Measurements from ENCODE around the gene ZPBP.

ZPBP gene

GRCh38 chr7:49937608-49938007 is 155.4 kb downstream of the ZPBP start:
- H3K4me1 ChIP-seq (ENCODE audit: insufficient read depth, low read length) = no peaks in the 10 kb centered on the region
- no peaks in the 10 kb centered on the region for H3K79me2 ChIP-seq (ENCODE audit: insufficient read depth, low read length)
- no peak overlapping the region for H3K9ac ChIP-seq (ENCODE audit: low read depth, low read length)
- H4K20me1 ChIP-seq (ENCODE audit: insufficient read depth, low read length) = no peaks in the 10 kb centered on the region
- DNase-seq (no peak), ATAC-seq (ENCODE audit: insufficient read depth, low read depth) (no peak)
- H3K36me3 ChIP-seq (ENCODE audit: insufficient read depth, low read length) = no peaks in the 10 kb centered on the region
- H3K9me3 ChIP-seq (ENCODE audit: insufficient read depth, low read length, severe bottlenecking) = peaks cover 3% of the 10 kb centered on the region
- H3K4me3 ChIP-seq (ENCODE audit: low read depth in 1 of 2, low read length in 2 of 2) = no peak overlapping the region
- H3K4me2 ChIP-seq (ENCODE audit: insufficient read depth, low read length) = no peak overlapping the region
- no peak overlapping the region for H3K27ac ChIP-seq (ENCODE audit: low read length)
- H3K27me3 ChIP-seq (ENCODE audit: insufficient read depth, low read length, poor library complexity) = no peaks in the 10 kb centered on the region
- no peak overlapping the region for H2AFZ ChIP-seq (ENCODE audit: low read depth, low read length)
- TF ChIP-seq, protein P1, sequence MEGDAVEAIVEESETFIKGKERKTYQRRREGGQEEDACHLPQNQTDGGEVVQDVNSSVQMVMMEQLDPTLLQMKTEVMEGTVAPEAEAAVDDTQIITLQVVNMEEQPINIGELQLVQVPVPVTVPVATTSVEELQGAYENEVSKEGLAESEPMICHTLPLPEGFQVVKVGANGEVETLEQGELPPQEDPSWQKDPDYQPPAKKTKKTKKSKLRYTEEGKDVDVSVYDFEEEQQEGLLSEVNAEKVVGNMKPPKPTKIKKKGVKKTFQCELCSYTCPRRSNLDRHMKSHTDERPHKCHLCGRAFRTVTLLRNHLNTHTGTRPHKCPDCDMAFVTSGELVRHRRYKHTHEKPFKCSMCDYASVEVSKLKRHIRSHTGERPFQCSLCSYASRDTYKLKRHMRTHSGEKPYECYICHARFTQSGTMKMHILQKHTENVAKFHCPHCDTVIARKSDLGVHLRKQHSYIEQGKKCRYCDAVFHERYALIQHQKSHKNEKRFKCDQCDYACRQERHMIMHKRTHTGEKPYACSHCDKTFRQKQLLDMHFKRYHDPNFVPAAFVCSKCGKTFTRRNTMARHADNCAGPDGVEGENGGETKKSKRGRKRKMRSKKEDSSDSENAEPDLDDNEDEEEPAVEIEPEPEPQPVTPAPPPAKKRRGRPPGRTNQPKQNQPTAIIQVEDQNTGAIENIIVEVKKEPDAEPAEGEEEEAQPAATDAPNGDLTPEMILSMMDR (IDR thresholded peaks at IDR 0.05; ENCODE audit: borderline replicate concordance, extremely low read depth, low read length, poor library complexity, severe bottlenecking) = no peak
- TF ChIP-seq EZH2 (IDR thresholded peaks at IDR 0.05; ENCODE audit: borderline replicate concordance, low read depth, low read length, severe bottlenecking) = no peak

DNA sequence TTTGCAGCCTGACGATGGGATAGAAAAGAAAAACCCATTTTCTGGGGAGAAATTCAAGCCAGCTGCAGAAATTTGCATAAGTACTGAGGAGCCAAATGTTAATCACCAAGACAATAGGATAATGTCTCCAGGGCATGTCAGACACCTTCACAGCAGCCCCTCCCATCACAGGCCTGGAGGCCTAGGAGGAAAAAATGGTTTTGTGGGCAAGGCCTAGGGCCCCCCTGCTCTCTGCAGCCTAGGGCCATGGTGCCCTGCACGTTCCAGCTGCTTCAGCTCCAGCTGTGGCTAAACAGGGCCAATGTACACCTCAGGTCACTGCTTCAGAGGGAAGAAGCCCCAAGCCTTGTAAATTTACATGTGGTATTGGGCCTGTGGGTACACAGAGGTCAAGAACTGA is 161.4 kb downstream of the ZPBP start:
- H3K27me3 ChIP-seq (ENCODE audit: insufficient read depth, low read length, poor library complexity) = no peaks in the 10 kb centered on the region
- DNase-seq (no peak), ATAC-seq (ENCODE audit: insufficient read depth, low read depth) (no peak)
- H3K9me3 ChIP-seq (ENCODE audit: insufficient read depth, low read length, severe bottlenecking) = peaks cover 8% of the 10 kb centered on the region
- TF ChIP-seq EZH2 (IDR thresholded peaks at IDR 0.05; ENCODE audit: borderline replicate concordance, low read depth, low read length, severe bottlenecking) = no peak
- TF ChIP-seq, protein P1 (IDR thresholded peaks at IDR 0.05; ENCODE audit: borderline replicate concordance, extremely low read depth, low read length, poor library complexity, severe bottlenecking) = no peak
- H2AFZ ChIP-seq (ENCODE audit: low read depth, low read length) = no peak overlapping the region
- no peaks in the 10 kb centered on the region for H3K4me1 ChIP-seq (ENCODE audit: insufficient read depth, low read length)
- no peak overlapping the region for H3K4me2 ChIP-seq (ENCODE audit: insufficient read depth, low read length)
- no peaks in the 10 kb centered on the region for H3K36me3 ChIP-seq (ENCODE audit: insufficient read depth, low read length)
- H4K20me1 ChIP-seq (ENCODE audit: insufficient read depth, low read length) = no peaks in the 10 kb centered on the region
- H3K9ac ChIP-seq (ENCODE audit: low read depth, low read length) = no peak overlapping the region
- no peak overlapping the region for H3K4me3 ChIP-seq (ENCODE audit: low read depth in 1 of 2, low read length in 2 of 2)
- H3K27ac ChIP-seq (ENCODE audit: low read length) = no peak overlapping the region
- H3K79me2 ChIP-seq (ENCODE audit: insufficient read depth, low read length) = no peaks in the 10 kb centered on the region

GRCh38 chr7:49928787-49929186 is 164.3 kb downstream of the ZPBP start:
- Histone ChIP-seq H3K4me2 (ENCODE audit: insufficient read depth, low read length) (no peak overlapping the region), H3K36me3 (ENCODE audit: insufficient read depth, low read length) (no peaks in the 10 kb centered on the region)
- no peak for ATAC-seq (ENCODE audit: insufficient read depth, low read depth)

More at GRCh38 chr7:49928787-49929186, 164.3 kb downstream of the ZPBP start:
- H3K9me3 ChIP-seq (ENCODE audit: insufficient read depth, low read length, severe bottlenecking) = peaks cover 8% of the 10 kb centered on the region
- H4K20me1 ChIP-seq (ENCODE audit: insufficient read depth, low read length) = no peaks in the 10 kb centered on the region
- H3K9ac ChIP-seq (ENCODE audit: low read depth, low read length) = no peak overlapping the region
- H3K27ac ChIP-seq (ENCODE audit: low read length) = no peak overlapping the region
- H3K4me1 ChIP-seq (ENCODE audit: insufficient read depth, low read length) = no peaks in the 10 kb centered on the region
- TF ChIP-seq, protein P1 (IDR thresholded peaks at IDR 0.05; ENCODE audit: borderline replicate concordance, extremely low read depth, low read length, poor library complexity, severe bottlenecking) = no peak
- no peak for TF ChIP-seq EZH2 (IDR thresholded peaks at IDR 0.05; ENCODE audit: borderline replicate concordance, low read depth, low read length, severe bottlenecking)
- no peaks in the 10 kb centered on the region for H3K79me2 ChIP-seq (ENCODE audit: insufficient read depth, low read length)
- H3K4me3 ChIP-seq (ENCODE audit: low read depth in 1 of 2, low read length in 2 of 2) = no peak overlapping the region
- no peaks in the 10 kb centered on the region for H3K27me3 ChIP-seq (ENCODE audit: insufficient read depth, low read length, poor library complexity)
- no peak for DNase-seq
- H2AFZ ChIP-seq (ENCODE audit: low read depth, low read length) = no peak overlapping the region

Data from DND-41 (cell line).